ENCODE data around the gene MAPK1.

GRCh38 chr22:21797444-21798221 is 69.8 kb downstream of the MAPK1 start:
- TF ChIP-seq, protein P1, sequence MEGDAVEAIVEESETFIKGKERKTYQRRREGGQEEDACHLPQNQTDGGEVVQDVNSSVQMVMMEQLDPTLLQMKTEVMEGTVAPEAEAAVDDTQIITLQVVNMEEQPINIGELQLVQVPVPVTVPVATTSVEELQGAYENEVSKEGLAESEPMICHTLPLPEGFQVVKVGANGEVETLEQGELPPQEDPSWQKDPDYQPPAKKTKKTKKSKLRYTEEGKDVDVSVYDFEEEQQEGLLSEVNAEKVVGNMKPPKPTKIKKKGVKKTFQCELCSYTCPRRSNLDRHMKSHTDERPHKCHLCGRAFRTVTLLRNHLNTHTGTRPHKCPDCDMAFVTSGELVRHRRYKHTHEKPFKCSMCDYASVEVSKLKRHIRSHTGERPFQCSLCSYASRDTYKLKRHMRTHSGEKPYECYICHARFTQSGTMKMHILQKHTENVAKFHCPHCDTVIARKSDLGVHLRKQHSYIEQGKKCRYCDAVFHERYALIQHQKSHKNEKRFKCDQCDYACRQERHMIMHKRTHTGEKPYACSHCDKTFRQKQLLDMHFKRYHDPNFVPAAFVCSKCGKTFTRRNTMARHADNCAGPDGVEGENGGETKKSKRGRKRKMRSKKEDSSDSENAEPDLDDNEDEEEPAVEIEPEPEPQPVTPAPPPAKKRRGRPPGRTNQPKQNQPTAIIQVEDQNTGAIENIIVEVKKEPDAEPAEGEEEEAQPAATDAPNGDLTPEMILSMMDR (conservative IDR thresholded peaks at IDR 0.05; ENCODE audit: low read length) = no peak
- TF ChIP-seq EZH2phosphoT487 (IDR thresholded peaks at IDR 0.05; ENCODE audit: borderline replicate concordance, low read depth, low read length) = no peak
